GM04504 (cell line): ENCODE data around the gene SRP68.

Experiments
- DNase-seq: peaks from one replicate; pipeline ENCODE4 v3.0.0-alpha.2; 2012; ENCODE audit warnings: low read depth

The SRP68 gene

DNA sequence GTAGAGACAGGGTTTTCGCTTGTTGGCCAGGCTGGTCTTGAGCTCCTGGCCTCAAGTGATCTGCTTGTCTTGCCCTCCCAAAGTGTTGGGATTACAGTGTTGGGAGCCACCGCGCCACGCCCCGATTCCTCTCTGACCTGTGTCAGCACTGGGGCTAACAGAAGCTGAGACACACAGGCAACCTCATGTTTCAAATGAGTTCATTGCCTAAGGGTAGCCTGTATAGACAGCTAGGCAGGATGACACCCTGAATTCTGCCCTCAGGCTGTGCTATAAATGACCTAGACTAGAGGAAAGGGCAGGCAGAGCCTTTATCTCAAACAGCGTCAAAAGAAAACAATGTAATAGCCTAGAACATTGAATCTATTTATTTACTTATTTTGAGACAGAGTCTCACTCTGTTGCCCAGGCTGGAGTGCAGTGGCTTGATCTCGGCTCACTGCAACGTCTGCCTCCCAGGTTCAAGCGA, 74.0 kb downstream of the SRP68 start:
- DNase-seq: no peak

DNA sequence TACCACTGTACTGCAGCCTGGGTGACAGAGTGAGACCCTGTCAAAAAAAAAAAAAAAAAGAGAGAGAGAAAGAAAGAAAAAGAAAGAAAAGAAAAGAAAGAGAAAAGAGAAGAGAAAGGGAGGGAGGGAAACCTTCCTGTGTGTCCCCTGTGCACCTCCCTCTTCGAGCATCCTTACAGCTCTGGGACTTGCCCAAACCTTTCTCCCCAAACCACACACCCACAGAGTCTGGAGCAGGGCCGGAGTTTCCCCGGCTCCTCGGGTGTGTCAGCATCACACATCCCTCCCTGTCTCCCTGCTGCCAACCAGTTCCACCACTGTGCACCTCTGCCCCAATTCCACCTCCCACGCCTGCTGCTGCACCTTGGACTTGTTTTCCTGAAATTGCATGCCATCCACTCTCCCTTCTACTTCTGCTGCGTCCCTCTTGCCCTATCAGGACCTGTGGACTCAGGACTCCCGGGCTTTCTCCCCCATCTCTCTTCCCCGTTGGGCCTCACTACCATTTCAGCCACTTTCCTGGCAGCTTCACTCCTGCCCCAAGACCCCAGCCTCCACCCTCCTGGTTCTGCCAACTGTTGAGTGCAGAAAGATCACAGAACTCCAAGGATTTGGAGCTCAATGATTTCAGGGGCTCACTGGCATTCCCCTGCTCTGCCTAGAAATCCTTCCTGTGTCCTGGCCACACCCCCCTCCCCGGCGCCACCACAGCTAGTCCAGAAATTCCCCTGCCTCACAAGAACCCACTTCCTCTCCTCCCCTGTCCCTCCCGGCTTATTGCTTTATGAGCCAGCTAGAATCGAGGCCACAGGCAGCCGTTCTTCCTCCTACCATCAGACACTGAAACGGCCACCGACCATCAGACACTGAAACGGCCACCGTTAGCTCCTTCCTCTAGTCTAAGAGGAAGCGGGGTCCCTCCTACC, 75.4 kb downstream of the SRP68 start:
- DNase-seq: no peak

DNA sequence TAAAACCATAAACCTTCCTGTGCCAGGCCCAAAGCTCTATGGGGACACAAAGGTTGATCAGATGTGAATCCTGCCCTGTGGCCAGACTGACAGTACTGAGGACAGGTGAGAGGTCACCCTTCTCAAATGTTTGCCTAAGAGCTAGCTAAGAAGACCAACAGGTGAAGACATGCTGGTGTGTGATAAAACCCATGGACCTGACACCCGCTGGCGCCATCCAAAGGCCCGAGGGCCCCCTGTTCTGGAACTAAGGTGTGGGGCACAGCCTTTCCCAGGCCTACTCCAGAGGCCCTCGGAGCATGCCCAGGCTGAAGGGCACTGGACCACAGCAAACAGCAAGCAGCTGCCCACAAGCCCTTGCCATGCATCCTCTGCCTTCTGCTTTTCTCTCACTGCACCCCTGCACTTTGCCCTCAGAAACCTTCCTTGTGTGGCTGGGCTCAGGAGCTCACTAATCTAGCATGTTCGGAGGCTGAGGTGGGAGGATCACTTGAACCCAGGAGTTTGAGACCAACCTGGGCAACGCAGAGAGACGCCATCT, 76.9 kb downstream of the SRP68 start:
- no peak for DNase-seq

DNA sequence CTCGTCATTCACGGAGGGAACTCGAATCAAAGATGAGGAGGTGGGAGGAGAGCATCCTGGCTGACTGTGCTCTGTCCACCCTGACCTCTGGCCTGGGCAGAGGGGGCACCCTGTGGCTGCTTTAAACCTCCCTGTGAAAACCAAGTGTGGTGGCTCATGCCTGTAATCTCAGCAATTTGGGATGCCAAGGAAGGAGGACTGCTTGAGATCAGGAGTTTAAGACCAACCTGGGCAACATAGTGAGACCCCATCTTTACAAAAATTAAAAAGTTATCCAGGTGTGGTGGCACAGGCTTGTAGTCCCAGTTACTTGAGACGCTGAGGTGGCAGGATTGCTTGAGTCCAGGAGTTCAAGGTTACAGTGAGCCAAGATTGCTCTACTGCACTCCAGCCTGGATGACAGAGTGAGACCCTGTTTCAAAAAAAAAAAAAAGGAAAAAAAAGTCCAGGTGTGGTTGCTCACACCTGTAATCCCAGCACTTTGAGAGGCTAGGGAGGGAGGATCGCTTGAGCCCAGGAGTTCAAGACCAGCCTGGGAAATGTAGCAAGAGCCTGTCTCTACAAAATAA, 77.4 kb downstream of the SRP68 start:
- DNase-seq: no peak

DNA sequence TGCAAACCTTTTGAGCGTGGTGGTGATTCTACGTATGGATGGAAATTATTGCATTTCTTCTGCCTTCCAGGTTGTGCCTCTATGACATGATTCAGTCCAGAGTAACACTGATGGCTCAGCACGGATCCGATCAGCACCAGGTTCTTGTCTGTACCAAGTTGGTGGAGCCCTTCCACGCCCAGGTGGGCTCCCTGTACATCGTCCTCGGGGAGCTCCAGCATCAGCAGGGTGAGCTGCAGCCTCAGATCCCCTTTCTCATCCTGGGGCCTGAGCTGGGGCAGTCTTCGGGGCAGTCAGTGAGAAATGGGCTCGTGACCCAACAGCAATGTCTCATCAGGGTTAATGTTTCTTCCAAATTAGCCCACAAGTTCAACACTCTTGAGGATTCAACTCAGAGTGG, 80.9 kb downstream of the SRP68 start:
- no peak for DNase-seq
